Peyer's patch (tissue), 4 donors: ENCODE measurements around the gene NDUFB7.
"Not testable (repeated sequence)": the region's sequence is repeated elsewhere in the genome, so short reads cannot be mapped to it uniquely, and the experiment has no call there.

Experiments
- POLR2A ChIP-seq, 2 donors: fragments of 450-650 bp; IDR thresholded peaks; one replicate each; pipeline ENCODE4 v1.5.1; 2017; ENCODE audit warnings: antibody characterized with exemption in 2 of 2, mild to moderate bottlenecking in 2 of 2, moderate library complexity in 2 of 2
- TF ChIP-seq, protein P1 (sequence below), 6 experiments: fragments of 450-650 bp in 4 of 6; fragments of 200-600 bp in 2 of 6; sonication (generic) in 1 of 6; IDR thresholded peaks; one replicate each; pipeline ENCODE4 v1.5.1; 2017 to 2019; ENCODE audit warnings: antibody characterized with exemption in 6 of 6, mild to moderate bottlenecking in 3 of 6, moderate library complexity in 1 of 6

- TF ChIP-seq, protein P1, sequence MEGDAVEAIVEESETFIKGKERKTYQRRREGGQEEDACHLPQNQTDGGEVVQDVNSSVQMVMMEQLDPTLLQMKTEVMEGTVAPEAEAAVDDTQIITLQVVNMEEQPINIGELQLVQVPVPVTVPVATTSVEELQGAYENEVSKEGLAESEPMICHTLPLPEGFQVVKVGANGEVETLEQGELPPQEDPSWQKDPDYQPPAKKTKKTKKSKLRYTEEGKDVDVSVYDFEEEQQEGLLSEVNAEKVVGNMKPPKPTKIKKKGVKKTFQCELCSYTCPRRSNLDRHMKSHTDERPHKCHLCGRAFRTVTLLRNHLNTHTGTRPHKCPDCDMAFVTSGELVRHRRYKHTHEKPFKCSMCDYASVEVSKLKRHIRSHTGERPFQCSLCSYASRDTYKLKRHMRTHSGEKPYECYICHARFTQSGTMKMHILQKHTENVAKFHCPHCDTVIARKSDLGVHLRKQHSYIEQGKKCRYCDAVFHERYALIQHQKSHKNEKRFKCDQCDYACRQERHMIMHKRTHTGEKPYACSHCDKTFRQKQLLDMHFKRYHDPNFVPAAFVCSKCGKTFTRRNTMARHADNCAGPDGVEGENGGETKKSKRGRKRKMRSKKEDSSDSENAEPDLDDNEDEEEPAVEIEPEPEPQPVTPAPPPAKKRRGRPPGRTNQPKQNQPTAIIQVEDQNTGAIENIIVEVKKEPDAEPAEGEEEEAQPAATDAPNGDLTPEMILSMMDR (IDR thresholded peaks at IDR 0.05), result not testable (repeated sequence)
- not testable (repeated sequence) for TF ChIP-seq POLR2A (IDR thresholded peaks at IDR 0.05)
Measured at GRCh38 chr19:14612242-14612641, 40.4 kb upstream of the NDUFB7 start.
